Suppressor macrophage (primary cell): ENCODE results near the gene DTX4.
A peak's percentile ranks its signal among the peaks of the same experiment; 100 is the strongest.

ENCODE experiments used
- DNase-seq, 4 experiments: peaks; one replicate each; pipeline ENCODE4 v3.0.0-alpha.2; 2020 to 2022

Gene DTX4

GRCh38 chr11:59173080-59173963 lies 1.4 kb downstream of the DTX4 start:
- peak; percentile 48 to 78 (median 64) for DNase-seq

GRCh38 chr11:59173964-59174663 lies 2.2 kb downstream of the DTX4 start:
- peak; percentile 22 to 58 (median 46) for DNase-seq

GRCh38 chr11:59174664-59175033 lies 2.7 kb downstream of the DTX4 start:
- no peak for DNase-seq

GRCh38 chr11:59175091-59175501 lies 3.2 kb downstream of the DTX4 start:
- no peak for DNase-seq

GRCh38 chr11:59176330-59176729 lies 4.4 kb downstream of the DTX4 start:
- DNase-seq: no peak

GRCh38 chr11:59178402-59178801 lies 6.5 kb downstream of the DTX4 start:
- no peak for DNase-seq

- no peak for DNase-seq
These were observed 7.2 kb downstream of the DTX4 start for GRCh38 chr11:59179121-59179520.

- no peak for DNase-seq
These were observed 8.3 kb downstream of the DTX4 start for GRCh38 chr11:59180168-59180776.

- no peak for DNase-seq
These were observed 9.0 kb downstream of the DTX4 start for GRCh38 chr11:59180907-59181306.

GRCh38 chr11:59181746-59182456 lies 10.0 kb downstream of the DTX4 start:
- no peak for DNase-seq

GRCh38 chr11:59182457-59183151 lies 10.7 kb downstream of the DTX4 start:
- DNase-seq: no peak

GRCh38 chr11:59183771-59184170 lies 11.8 kb downstream of the DTX4 start:
- no peak for DNase-seq

- no peak for DNase-seq
These were observed 12.9 kb downstream of the DTX4 start for GRCh38 chr11:59184691-59185339.

GRCh38 chr11:59185386-59185945 lies 13.5 kb downstream of the DTX4 start:
- DNase-seq: no peak

GRCh38 chr11:59186130-59186594 lies 14.2 kb downstream of the DTX4 start:
- DNase-seq: peak in 1 of 4 experiments; percentile 54

- no peak for DNase-seq
These were observed 15.1 kb downstream of the DTX4 start for GRCh38 chr11:59187035-59187434.

- DNase-seq: peak; percentile 66 to 83 (median 78)
These were observed 15.7 kb downstream of the DTX4 start for GRCh38 chr11:59187587-59187986.

GRCh38 chr11:59188954-59189353 lies 17.0 kb downstream of the DTX4 start:
- DNase-seq: no peak

- peak; percentile 49 to 71 (median 68) for DNase-seq
These were observed 18.1 kb downstream of the DTX4 start for GRCh38 chr11:59189986-59190385.

- DNase-seq: no peak
These were observed 19.2 kb downstream of the DTX4 start for GRCh38 chr11:59191095-59191494.

- DNase-seq: peak; percentile 40 to 71 (median 67)
These were observed 20.0 kb downstream of the DTX4 start for GRCh38 chr11:59191890-59192289.
